ENCODE measurements around the gene OPCML. TPM values are rescaled to one million over a fixed set of nuclear protein-coding genes. Genes with fewer than 3 reads are reported as not detected.

Gene OPCML
- polyA plus RNA-seq, 1 donor from 2014 or later: 11.6 TPM

DNA sequence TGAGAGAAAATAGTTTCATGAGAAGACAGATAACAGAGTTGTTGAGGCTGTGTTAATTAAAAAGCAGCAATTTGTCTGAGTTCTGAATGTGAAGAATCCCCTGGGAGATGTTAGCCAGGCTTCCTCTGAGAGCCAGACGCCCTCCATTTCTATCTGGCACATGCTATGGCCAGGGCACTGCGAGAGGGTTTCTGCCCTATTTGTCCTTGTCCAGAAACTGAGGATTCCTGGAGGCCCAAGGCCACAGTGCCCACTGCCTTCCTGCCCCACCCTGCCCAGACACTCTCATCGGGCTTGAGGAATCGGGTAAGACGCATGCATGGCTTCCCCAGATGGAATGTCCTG lies 484.6 kb downstream of the OPCML start:
- Histone ChIP-seq H3K79me2 (replicated peaks; ENCODE audit: insufficient read depth, low read length) (no peaks in the 10 kb centered on the region), H3K4me3 (ENCODE audit: low read length) (no peak overlapping the region)
- TF ChIP-seq MXI1 (conservative IDR thresholded peaks at IDR 0.05; ENCODE audit: poor library complexity, severe bottlenecking) (no peak), CTCF (IDR thresholded peaks at IDR 0.05; ENCODE audit: poor library complexity, severe bottlenecking) (no peak), REST (IDR thresholded peaks at IDR 0.05; ENCODE audit: borderline replicate concordance) (no peak), EP300 (conservative IDR thresholded peaks at IDR 0.05; ENCODE audit: poor library complexity, severe bottlenecking) (no peak), POLR2AphosphoS5 (IDR thresholded peaks at IDR 0.05) (no peak), RAD21 (conservative IDR thresholded peaks at IDR 0.05) (no peak), EZH2 (IDR thresholded peaks at IDR 0.05; ENCODE audit: borderline replicate concordance, insufficient read depth, low read length, poor library complexity, severe bottlenecking) (no peak), TAF1 (IDR thresholded peaks at IDR 0.05; ENCODE audit: low read depth) (no peak), SMC3 (conservative IDR thresholded peaks at IDR 0.05; ENCODE audit: poor library complexity) (no peak)

DNA sequence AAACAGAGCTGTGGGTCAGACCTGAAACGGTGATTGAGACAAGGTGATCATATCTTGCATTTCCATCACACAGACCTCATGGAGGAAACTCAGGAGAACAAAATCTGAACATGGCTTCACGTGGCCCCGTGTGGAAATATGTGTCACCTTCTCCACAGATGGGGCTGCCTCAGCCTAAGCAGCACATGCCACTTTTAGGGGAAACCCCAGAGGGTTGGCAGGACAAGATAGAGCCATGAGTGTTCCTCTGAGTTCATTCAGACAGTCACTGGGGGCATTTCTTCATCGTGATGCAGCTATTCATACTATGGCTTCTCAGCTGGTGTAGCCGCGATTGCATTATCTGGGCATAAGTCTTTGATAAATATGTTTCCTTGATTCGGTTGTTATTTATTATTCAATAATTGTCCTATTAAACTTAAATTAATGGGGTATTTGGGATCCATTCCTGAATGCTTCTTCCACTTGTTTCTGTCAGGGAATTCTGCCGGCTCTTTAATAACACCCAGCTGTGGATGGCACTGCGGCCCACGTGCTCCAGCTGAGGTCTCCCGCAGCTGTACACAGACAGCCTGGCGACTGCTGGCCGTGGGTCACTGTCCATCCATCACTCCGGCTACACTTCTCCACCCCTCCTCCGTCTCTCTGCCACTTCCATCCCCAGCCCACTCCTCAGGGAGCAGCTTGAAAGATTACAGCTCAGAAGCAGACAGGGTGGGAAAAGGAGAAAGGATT lies 485.1 kb downstream of the OPCML start:
- no peak overlapping the region for H3K4me3 ChIP-seq (ENCODE audit: low read length)

More for the DNA sequence above, 484.6 kb downstream of the OPCML start:
- H3K9ac ChIP-seq (ENCODE audit: low read length): no peak overlapping the region
- H2AFZ ChIP-seq (ENCODE audit: low read depth, low read length): no peak overlapping the region
- H4K20me1 ChIP-seq (ENCODE audit: insufficient read depth): no peaks in the 10 kb centered on the region
- no peak overlapping the region for H3K27ac ChIP-seq (ENCODE audit: low read length)
- no peaks in the 10 kb centered on the region for H3K9me2 ChIP-seq (ENCODE audit: insufficient read depth, low read length)
- H3K27me3 ChIP-seq (ENCODE audit: insufficient read depth, low read depth, low read length): no peaks in the 10 kb centered on the region
- H3F3A ChIP-seq (ENCODE audit: insufficient read depth, low read length, poor library complexity, severe bottlenecking): no peaks in the 10 kb centered on the region
- H3K36me3 ChIP-seq (ENCODE audit: insufficient read depth, low read length): no peaks in the 10 kb centered on the region
- H3K9me3 ChIP-seq (ENCODE audit: low read length): no peaks in the 10 kb centered on the region
- no peak overlapping the region for H3K4me2 ChIP-seq (ENCODE audit: low read length)

More for the DNA sequence above, 485.1 kb downstream of the OPCML start:
- Histone ChIP-seq H3K9me3 (ENCODE audit: low read length) (no peaks in the 10 kb centered on the region), H3K36me3 (ENCODE audit: insufficient read depth, low read length) (no peaks in the 10 kb centered on the region), H2AFZ (ENCODE audit: low read depth, low read length) (no peak overlapping the region), H4K20me1 (ENCODE audit: insufficient read depth) (no peaks in the 10 kb centered on the region), H3K9me2 (ENCODE audit: insufficient read depth, low read length) (no peaks in the 10 kb centered on the region), H3K4me2 (ENCODE audit: low read length) (no peak overlapping the region), H3K9ac (ENCODE audit: low read length) (no peak overlapping the region), H3K27me3 (ENCODE audit: insufficient read depth, low read depth, low read length) (no peaks in the 10 kb centered on the region), H3K79me2 (replicated peaks; ENCODE audit: insufficient read depth, low read length) (no peaks in the 10 kb centered on the region), H3F3A (ENCODE audit: insufficient read depth, low read length, poor library complexity, severe bottlenecking) (no peaks in the 10 kb centered on the region), H3K27ac (ENCODE audit: low read length) (no peak overlapping the region)
- TF ChIP-seq MXI1 (conservative IDR thresholded peaks at IDR 0.05; ENCODE audit: poor library complexity, severe bottlenecking): no peak
- TF ChIP-seq TAF1 (IDR thresholded peaks at IDR 0.05; ENCODE audit: low read depth): no peak
- TF ChIP-seq POLR2AphosphoS5 (IDR thresholded peaks at IDR 0.05): no peak
